Measurements from ENCODE around the gene TRIM13.

DNA sequence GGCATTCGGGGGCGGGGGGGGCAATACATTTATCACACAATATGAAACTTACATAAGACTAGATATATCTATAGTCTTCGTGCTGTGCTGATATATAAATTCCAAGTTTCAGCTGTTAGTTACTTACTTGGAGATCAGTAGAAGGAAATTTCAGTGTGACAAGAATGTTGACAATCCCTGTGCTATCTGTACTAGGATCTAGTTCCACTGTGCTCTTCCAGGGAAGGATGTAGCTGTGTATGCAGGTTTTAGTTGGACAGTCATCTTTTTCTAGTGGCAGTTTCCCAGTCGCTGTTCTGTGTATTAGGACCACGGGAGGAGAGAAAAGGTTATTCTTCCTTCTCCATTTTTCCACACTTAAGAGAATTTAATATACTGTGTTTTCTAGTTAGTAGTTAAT, 3.2 kb upstream of the TRIM13 start:
- TF ChIP-seq, protein P1, sequence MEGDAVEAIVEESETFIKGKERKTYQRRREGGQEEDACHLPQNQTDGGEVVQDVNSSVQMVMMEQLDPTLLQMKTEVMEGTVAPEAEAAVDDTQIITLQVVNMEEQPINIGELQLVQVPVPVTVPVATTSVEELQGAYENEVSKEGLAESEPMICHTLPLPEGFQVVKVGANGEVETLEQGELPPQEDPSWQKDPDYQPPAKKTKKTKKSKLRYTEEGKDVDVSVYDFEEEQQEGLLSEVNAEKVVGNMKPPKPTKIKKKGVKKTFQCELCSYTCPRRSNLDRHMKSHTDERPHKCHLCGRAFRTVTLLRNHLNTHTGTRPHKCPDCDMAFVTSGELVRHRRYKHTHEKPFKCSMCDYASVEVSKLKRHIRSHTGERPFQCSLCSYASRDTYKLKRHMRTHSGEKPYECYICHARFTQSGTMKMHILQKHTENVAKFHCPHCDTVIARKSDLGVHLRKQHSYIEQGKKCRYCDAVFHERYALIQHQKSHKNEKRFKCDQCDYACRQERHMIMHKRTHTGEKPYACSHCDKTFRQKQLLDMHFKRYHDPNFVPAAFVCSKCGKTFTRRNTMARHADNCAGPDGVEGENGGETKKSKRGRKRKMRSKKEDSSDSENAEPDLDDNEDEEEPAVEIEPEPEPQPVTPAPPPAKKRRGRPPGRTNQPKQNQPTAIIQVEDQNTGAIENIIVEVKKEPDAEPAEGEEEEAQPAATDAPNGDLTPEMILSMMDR (IDR thresholded peaks at IDR 0.05): no peak
- TF ChIP-seq POLR2A (IDR thresholded peaks at IDR 0.05) (no peak), POLR2AphosphoS5 (IDR thresholded peaks at IDR 0.05) (no peak)
